ENCODE results near the gene DENND4A.

DNA sequence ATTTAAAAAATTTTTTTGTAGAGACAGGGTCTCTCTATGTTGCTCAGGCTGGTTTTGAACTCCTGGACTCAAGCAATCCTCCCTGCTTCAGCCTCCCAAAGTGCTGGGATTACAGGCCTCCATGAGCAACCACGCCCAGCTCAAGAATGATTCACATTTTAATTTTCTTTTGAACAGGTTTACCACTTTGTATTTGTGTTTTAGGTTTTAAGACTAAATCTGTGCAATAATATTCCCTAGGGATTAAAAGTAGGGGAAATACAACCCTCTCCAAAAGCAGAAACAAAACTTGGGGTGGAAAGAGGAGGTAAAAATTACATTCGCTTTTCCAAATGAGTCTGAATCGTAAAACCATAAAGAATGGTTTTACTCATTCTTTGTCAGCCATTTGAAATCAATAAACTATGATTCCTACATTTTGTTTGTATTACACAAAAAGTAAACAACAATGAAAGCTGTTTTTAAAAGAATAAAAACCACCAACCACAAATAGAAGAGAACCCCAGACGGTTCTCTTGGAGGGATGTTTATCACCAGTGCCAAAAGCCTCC is 132.5 kb downstream of the DENND4A start:
- no peak for TF ChIP-seq TAF1 (IDR thresholded peaks at IDR 0.05; ENCODE audit: borderline replicate concordance, low read depth, low read length)
- no peak for TF ChIP-seq POLR2A (IDR thresholded peaks at IDR 0.05; ENCODE audit: low read depth, low read length)
- no peak for TF ChIP-seq POLR2AphosphoS5 (IDR thresholded peaks at IDR 0.05; ENCODE audit: low read depth, low read length)

All from GM12892 (cell line).